GM18505 (cell line): ENCODE measurements around the gene CCDC57.
"Not testable (repeated sequence)": the region's sequence is repeated elsewhere in the genome, so short reads cannot be mapped to it uniquely, and the experiment has no call there.

Source experiments
- ATAC-seq: cut with Tn5 transposase; IDR thresholded peaks from one replicate; pipeline ENCODE4 v1.9.1; 2021; ENCODE audit not compliant: unreplicated experiment
- POLR2A ChIP-seq: IDR thresholded peaks from 4 replicates; pipeline ENCODE4 v1.6.1; 2011; ENCODE audit warnings: borderline replicate concordance; ENCODE audit not compliant: insufficient read depth, insufficient read length; ENCODE audit errors: extremely low read depth

The CCDC57 gene

GRCh38 chr17:82186221-82186620 lies 26.4 kb downstream of the CCDC57 start:
- TF ChIP-seq POLR2A = no peak
- no peak for ATAC-seq

- no peak for ATAC-seq
- TF ChIP-seq POLR2A = no peak
Measured at GRCh38 chr17:82184761-82185160, 27.9 kb downstream of the CCDC57 start.

DNA sequence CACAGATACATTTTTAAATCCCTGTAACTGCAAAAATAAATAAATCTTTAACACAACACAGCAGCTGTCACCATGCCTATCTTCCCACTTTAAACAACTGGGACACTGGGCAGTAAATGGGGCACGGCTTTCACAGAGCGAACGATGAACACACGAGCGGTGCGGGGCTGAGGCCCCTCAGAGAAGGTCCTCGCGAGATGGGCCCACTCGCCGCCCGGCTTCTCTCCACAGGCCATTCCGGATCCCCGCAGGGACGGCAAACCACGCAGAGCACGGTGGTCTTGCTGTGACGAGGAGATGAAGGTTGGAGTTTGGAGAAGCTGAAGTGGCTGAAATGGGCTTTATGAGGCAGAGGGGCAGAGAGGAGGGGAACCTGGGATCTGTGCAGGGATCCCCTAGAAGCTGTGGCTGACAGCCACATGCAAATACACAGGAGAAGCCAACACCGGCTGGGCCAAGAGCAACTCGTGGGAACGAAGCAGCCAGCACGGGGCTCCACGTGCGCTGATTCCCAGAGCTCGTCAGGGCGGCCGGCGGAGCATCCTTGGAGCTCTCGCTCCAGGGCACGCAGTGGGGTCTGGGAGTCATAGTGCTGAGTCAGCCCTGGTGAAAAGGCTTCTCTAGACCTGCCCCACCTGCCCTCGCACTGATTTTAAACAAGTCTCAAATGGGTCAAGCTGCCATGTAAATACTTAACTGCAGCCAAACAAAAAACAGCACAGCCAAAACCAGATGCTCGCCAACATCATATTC lies 31.7 kb downstream of the CCDC57 start:
- no peak for TF ChIP-seq POLR2A

GRCh38 chr17:82179946-82180475 lies 32.6 kb downstream of the CCDC57 start:
- no peak for ATAC-seq
- TF ChIP-seq POLR2A = no peak

More for the DNA sequence above, 31.7 kb downstream of the CCDC57 start:
- no peak for ATAC-seq

DNA sequence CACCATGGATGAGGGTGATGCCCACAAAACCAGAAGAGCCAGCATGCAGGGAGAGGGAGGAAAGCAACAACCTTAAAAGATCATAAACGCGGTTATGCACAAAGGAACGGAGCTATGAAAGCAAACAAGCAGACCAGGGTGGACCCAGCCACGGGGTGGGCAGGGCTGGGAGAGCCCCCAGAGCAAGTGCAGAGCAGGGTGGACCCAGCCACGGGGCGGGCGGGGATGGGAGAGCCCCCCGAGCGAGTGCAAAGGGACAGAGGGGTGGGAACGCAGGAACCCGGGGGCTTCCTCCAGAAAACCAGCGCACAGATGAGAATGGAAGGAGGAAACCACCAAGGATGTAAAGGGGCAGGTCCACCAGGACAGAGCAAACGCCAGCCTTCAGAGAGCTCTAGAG lies 33.2 kb downstream of the CCDC57 start:
- ATAC-seq = no peak
- no peak for TF ChIP-seq POLR2A

- TF ChIP-seq POLR2A = no peak
- ATAC-seq = no peak
Measured at GRCh38 chr17:82178499-82179261, 34.0 kb downstream of the CCDC57 start.

DNA sequence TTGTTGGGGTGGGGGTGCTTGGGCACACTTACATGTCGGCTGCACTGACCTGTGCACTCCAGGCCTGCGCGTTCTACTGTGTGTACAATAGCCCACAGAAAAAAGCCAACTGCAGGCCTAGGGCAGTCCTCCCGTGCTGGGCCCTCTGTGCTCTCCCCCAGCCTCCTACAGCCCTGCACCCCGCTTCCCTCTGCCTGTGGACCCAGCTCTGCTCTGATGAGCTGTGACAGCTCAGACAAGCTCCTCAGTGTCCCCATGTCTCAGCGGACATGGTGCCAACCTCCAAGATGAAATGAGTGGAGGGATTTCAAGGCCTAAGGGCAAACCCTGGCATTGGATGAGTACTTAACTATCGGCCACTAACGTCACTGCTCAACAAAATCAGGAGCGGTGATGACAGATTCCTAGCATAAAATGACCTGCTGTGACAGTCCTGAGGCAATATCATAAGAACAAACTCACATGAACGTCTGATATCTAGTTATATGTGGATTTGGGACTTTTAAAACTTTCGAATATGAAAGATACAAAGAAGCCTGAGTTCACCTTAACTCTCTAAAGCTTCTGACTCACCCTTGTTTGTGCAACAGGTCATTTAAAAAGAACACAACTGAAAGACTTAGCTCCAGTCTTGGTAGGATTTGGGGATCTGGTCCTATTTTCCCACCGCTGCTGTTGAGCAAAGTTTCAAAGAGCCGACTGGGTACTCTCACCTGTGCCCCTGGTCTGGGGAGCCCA lies 34.7 kb downstream of the CCDC57 start:
- TF ChIP-seq POLR2A = no peak
- no peak for ATAC-seq

DNA sequence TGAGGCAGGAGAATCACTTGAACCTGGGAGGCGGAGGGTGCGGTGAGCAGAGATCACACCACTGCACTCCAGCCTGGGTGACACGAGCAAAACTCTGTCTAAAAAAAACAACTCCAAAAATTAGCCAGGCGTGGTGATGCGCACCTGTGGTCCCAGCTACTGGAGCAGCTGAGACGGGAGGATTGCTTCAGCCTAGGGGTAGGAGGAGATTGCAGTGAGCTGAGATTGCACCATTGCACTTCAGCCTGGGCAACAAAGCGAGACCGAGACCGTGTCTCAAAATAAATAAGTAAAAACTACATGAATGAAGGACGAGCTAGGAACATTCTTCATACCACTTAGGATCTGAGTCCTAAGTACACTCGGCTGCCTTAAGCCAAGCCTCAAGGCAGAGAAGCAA lies 35.4 kb downstream of the CCDC57 start:
- TF ChIP-seq POLR2A = no peak
- no peak for ATAC-seq

- TF ChIP-seq POLR2A = no peak
- no peak for ATAC-seq
Measured at GRCh38 chr17:82175951-82176350, 36.7 kb downstream of the CCDC57 start.

DNA sequence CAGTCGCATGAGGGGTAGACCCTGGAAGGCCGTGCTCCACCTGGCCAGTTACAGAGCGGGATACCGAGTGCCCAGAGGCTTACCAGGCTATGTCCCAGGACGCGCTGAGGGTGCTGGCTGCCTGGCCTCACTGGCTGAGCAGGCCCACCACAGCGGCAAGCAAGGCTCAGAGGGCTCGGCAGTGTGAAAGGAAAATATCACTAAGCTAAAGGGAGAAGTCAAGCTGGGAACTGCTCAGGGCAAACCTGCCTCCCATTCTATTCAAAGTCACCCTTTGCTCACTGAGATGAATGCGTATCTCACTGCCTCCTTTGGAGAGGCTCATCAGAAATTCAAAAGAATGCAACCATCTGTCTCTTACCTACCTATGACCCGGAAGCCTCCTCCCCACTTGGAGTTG lies 37.4 kb downstream of the CCDC57 start:
- no peak for ATAC-seq
- no peak for TF ChIP-seq POLR2A

DNA sequence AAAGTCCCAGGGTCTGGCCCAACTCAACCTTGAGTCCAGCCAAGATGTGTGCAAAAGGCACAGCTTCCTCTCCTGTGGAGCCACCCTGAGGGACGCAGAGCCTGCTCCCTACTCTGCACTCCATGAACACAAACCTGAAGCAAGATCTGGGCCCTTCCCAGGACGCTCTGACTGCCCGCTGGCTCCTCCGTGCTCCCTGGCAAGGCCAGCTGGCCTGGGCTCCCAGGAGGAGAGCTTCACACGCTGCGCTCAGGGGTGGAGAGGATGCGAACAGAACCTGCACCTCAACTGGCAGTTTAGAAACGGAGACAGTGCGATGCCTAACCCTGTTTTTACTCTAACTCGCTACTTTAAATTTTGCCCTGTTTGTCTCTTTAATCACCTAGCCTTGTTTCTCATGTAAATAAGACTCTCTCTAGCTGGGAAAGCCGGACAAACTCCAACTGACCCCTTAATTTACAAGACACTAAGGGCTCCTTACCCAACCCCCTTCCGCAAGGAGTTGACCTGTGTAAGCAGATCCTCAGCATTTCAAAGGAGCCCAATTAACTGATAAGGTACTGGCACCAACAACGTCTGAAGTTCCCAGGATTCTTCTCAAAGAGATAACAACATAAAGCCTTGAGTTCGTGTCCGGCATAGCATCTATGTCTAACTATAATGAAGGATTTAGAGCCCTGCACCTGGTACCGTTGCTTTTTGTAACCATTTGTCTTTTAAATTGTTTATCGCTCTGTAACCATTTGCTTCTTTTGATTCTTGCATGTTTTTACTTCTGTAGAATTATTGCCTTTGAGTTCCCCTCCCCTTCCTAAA lies 38.4 kb downstream of the CCDC57 start:
- ATAC-seq = not testable (repeated sequence)

DNA sequence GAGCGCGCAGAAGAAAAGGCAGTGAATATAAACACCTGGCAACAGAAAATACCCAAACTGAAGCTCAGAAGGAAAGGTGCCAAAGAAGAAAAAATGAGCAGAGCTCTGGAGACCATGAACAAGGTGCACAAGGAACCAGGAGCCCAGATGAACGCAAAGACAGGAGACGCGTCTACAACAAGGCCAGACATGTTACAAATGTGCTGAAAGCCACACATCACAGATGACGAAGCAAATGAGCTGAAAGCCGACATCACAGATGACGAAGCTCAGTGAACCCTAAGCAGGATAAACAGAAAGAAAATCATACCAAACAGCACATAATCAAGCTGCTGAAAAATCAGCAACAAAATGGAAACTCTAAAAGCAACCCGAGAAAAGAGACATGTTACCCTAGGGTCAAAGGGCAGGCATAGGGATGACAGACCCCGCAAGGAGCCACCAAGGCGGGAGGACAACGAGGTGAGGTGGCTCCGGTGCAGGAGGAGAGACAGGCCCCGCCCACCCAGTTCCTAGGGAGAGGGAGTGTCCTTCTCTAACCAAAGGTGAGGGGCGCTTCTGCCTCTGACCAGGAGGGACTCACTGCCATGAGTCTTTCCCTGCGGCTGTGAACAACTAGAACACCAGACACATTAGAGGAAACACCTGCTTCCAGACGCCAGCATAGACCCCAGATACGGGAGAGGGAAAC lies 39.1 kb downstream of the CCDC57 start:
- no peak for TF ChIP-seq POLR2A

GRCh38 chr17:82172486-82173160 lies 40.0 kb downstream of the CCDC57 start:
- ATAC-seq = no peak
- TF ChIP-seq POLR2A = no peak

More for the DNA sequence above, 39.1 kb downstream of the CCDC57 start:
- no peak for ATAC-seq
